Keratinocyte (primary cell): Measurements from ENCODE around the gene ATXN10. TPM values are rescaled to one million over a fixed set of nuclear protein-coding genes. Genes with fewer than 3 reads are reported as not detected.

Experiments used
- DNase-seq: peaks from one replicate; pipeline ENCODE4 v3.0.0-alpha.2; 2011; ENCODE audit warnings: low read depth, missing footprints, low spot score
- FAIRE-seq: peaks from 2 replicates; lab custom pipeline; 2011; peaks lifted over from hg19 to GRCh38; lab: Jason Lieb, UNC
- H2AFZ ChIP-seq: 2 replicates; pipeline ENCODE4 v1.6.0; 2012; ENCODE audit warnings: low read length, control low read depth, inconsistent platforms; ENCODE audit not compliant: control insufficient read depth
- H3K27ac ChIP-seq: 2 replicates; pipeline ENCODE4 v1.5.1; 2011; ENCODE audit warnings: low read length; ENCODE audit not compliant: control insufficient read depth, insufficient read depth
- H3K27me3 ChIP-seq: 3 replicates; pipeline ENCODE4 v1.6.0; 2011; ENCODE audit warnings: low read length; ENCODE audit not compliant: control insufficient read depth, insufficient read depth; ENCODE audit errors: extremely low read depth
- H3K36me3 ChIP-seq, 2 experiments: 2 replicates in 1 of 2; 3 replicates in 1 of 2; pipeline ENCODE4 v1.5.1; 2011; ENCODE audit warnings: low read length in 2 of 2, mild to moderate bottlenecking in 1 of 2; ENCODE audit not compliant: control insufficient read depth in 2 of 2, insufficient read depth in 2 of 2; ENCODE audit errors: extremely low read depth in 1 of 2
- H3K4me1 ChIP-seq: 3 replicates; pipeline ENCODE4 v1.5.1; 2011; ENCODE audit warnings: low read length; ENCODE audit not compliant: control insufficient read depth, insufficient read depth; ENCODE audit errors: extremely low read depth
- H3K4me2 ChIP-seq: 3 replicates; pipeline ENCODE4 v1.6.0; 2011; ENCODE audit warnings: low read depth, low read length; ENCODE audit not compliant: control insufficient read depth, insufficient read depth; ENCODE audit errors: extremely low read depth
- H3K4me3 ChIP-seq, 3 experiments: fragments of 200-600 bp in 1 of 3; sonication (generic) in 1 of 3; 2 replicates in 2 of 3; 3 replicates in 1 of 3; pipeline ENCODE4 v1.5.1; 2011 to 2016; ENCODE audit warnings: low read length in 3 of 3, mild to moderate bottlenecking in 3 of 3, control low read depth in 2 of 3, inconsistent platforms in 1 of 3, low read depth in 1 of 3, mixed read lengths in 1 of 3, mixed run types in 1 of 3, moderate library complexity in 1 of 3; ENCODE audit not compliant: control insufficient read depth in 2 of 3, insufficient read depth in 2 of 3; ENCODE audit errors: extremely low read depth in 1 of 3
- H3K79me2 ChIP-seq: 2 replicates; pipeline ENCODE4 v1.6.0; 2012; ENCODE audit warnings: low read length; ENCODE audit not compliant: control insufficient read depth, insufficient read depth
- H3K9ac ChIP-seq: 3 replicates; pipeline ENCODE4 v1.6.0; 2011; ENCODE audit warnings: low read length; ENCODE audit not compliant: control insufficient read depth, insufficient read depth; ENCODE audit errors: extremely low read depth
- H3K9me1 ChIP-seq: 3 replicates; pipeline ENCODE4 v1.6.0; 2011; ENCODE audit warnings: low read length; ENCODE audit not compliant: control insufficient read depth, insufficient read depth; ENCODE audit errors: extremely low read depth
- H3K9me3 ChIP-seq: 2 replicates; pipeline ENCODE4 v1.5.1; 2012; ENCODE audit warnings: low read depth, low read length; ENCODE audit not compliant: control insufficient read depth
- H4K20me1 ChIP-seq: 3 replicates; pipeline ENCODE4 v1.6.0; 2011; ENCODE audit warnings: low read length; ENCODE audit not compliant: control insufficient read depth, insufficient read depth; ENCODE audit errors: extremely low read depth
- CTCF ChIP-seq, 3 experiments: IDR thresholded peaks in 1 of 3; conservative IDR thresholded peaks in 1 of 3; optimal IDR thresholded peaks in 1 of 3; 2 replicates in 2 of 3; 3 replicates in 1 of 3; pipeline versions ENCODE3 to v1.5.1; 2011; ENCODE audit warnings: low read length in 3 of 3, mild to moderate bottlenecking in 3 of 3, moderate library complexity in 2 of 3, control low read depth in 1 of 3, inconsistent platforms in 1 of 3; ENCODE audit not compliant: insufficient read depth in 2 of 3; ENCODE audit errors: extremely low read depth in 1 of 3
- EZH2 ChIP-seq: IDR thresholded peaks from one replicate; pipeline ENCODE4 v1.6.1; 2012; ENCODE audit warnings: inconsistent platforms, mild to moderate bottlenecking, low read length, moderate library complexity
- dilution Hi-C: fragments of 300-500 bp; cut with MboI; formaldehyde crosslinking; loops from one replicate; pipeline ENCODE4 v1.7.0; 2020; ENCODE audit warnings: low sequenced_read_pairs; ENCODE audit not compliant: extremely low pct_ligation_motif_present
- polyA plus RNA-seq, 5 experiments: library from polyadenylated mRNA; depleted of rRNA in 3 of 5; stranded (reverse) in 3 of 5; stranded (forward) in 1 of 5; unstranded in 1 of 5; fragments of >200 nt; gene quantifications; 1 replicate in 1 of 5; 2 replicates in 3 of 5; 3 replicates in 1 of 5; pipeline versions ENCODE4 v1.2.1 to v1.2.3, GENCODE V29; 2011 to 2012; ENCODE audit warnings: missing spikeins in 2 of 5, low read depth in 1 of 5, low replicate concordance in 1 of 5

ATXN10 gene
- polyA plus RNA-seq, 1 donor (not counting 4 experiments of a cell fraction or from before 2014, with no cell fraction given), result 276 TPM

GRCh38 chr22:45891996-45892621 is 220.5 kb downstream of the ATXN10 start:
- dilution Hi-C loops, result no loop called here

GRCh38 chr22:45892681-45893461 is 221.2 kb downstream of the ATXN10 start:
- H3K4me1 ChIP-seq, result peaks cover 12% of the 10 kb centered on the region
- DNase-seq, result no peak
- H4K20me1 ChIP-seq, result no peaks in the 10 kb centered on the region
- no peaks in the 10 kb centered on the region for H3K9me1 ChIP-seq
- H3K4me2 ChIP-seq, result no peak overlapping the region
- H3K27me3 ChIP-seq, result peaks cover 10% of the 10 kb centered on the region
- TF ChIP-seq EZH2, result no peak
- no peak for TF ChIP-seq CTCF (optimal IDR thresholded peaks at IDR 0.05 in 1 of 3, IDR thresholded peaks at IDR 0.05 in 1 of 3, conservative IDR thresholded peaks at IDR 0.05 in 1 of 3; ENCODE audit: extremely low read depth in 1 of 3, insufficient read depth in 2 of 3, low read length in 3 of 3)
- H3K9me3 ChIP-seq, result no peaks in the 10 kb centered on the region
- H3K9ac ChIP-seq, result no peak overlapping the region
- no peak for FAIRE-seq
- dilution Hi-C loops, result no loop called here
- no peak overlapping the region for H2AFZ ChIP-seq
- no peaks in the 10 kb centered on the region for H3K79me2 ChIP-seq
- no peak overlapping the region for H3K4me3 ChIP-seq
- H3K27ac ChIP-seq, result no peak overlapping the region
- H3K36me3 ChIP-seq, result no peaks in the 10 kb centered on the region

More at GRCh38 chr22:45891996-45892621, 220.5 kb downstream of the ATXN10 start:
- H3K79me2 ChIP-seq, result no peaks in the 10 kb centered on the region
- peaks cover 14% of the 10 kb centered on the region for H3K4me1 ChIP-seq
- H3K4me3 ChIP-seq, result no peak overlapping the region
- H3K36me3 ChIP-seq, result no peaks in the 10 kb centered on the region
- no peak overlapping the region for H2AFZ ChIP-seq
- no peak overlapping the region for H3K4me2 ChIP-seq
- H3K9me1 ChIP-seq, result no peaks in the 10 kb centered on the region
- H3K27me3 ChIP-seq, result peaks cover 10% of the 10 kb centered on the region
- no peaks in the 10 kb centered on the region for H3K9me3 ChIP-seq
- no peaks in the 10 kb centered on the region for H4K20me1 ChIP-seq
- TF ChIP-seq CTCF (optimal IDR thresholded peaks at IDR 0.05 in 1 of 3, IDR thresholded peaks at IDR 0.05 in 1 of 3, conservative IDR thresholded peaks at IDR 0.05 in 1 of 3; ENCODE audit: extremely low read depth in 1 of 3, insufficient read depth in 2 of 3, low read length in 3 of 3) (no peak), EZH2 (no peak)
- FAIRE-seq, result no peak
- no peak overlapping the region for H3K27ac ChIP-seq
- no peak overlapping the region for H3K9ac ChIP-seq
- no peak for DNase-seq
